Kidney (tissue), 14 donors: ENCODE measurements around the gene DPM3. TPM values are rescaled to one million over a fixed set of nuclear protein-coding genes. Genes with fewer than 3 reads are reported as not detected.

Source experiments
- DNase-seq, 5 donors: peaks; one replicate each; pipeline ENCODE4 v3.0.0-alpha.2; 2013 to 2020
- FAIRE-seq: peaks from 2 replicates; lab custom pipeline; 2012; peaks lifted over from hg19 to GRCh38; lab: Jason Lieb, UNC
- H3K27ac ChIP-seq, 2 donors: one replicate each; pipeline ENCODE4 v1.7.0; 2013; ENCODE audit warnings: low read depth in 2 of 2, low read length in 2 of 2, inconsistent platforms in 1 of 2
- H3K27me3 ChIP-seq: one replicate; pipeline ENCODE4 v1.7.1; 2013; ENCODE audit warnings: low read length, inconsistent platforms; ENCODE audit not compliant: control insufficient read depth, insufficient read depth
- H3K36me3 ChIP-seq, 3 donors: one replicate each; pipeline versions ENCODE4 v1.7.0 to v1.7.1; 2013; ENCODE audit warnings: low read length in 3 of 3, control low read depth in 1 of 3, inconsistent platforms in 1 of 3; ENCODE audit not compliant: insufficient read depth in 3 of 3, control insufficient read depth in 2 of 3
- H3K4me1 ChIP-seq, 3 donors: one replicate each; pipeline versions ENCODE4 v1.7.0 to v1.7.1; 2013; ENCODE audit warnings: low read length in 3 of 3, inconsistent platforms in 1 of 3, low read depth in 1 of 3; ENCODE audit not compliant: control insufficient read depth in 2 of 3, insufficient read depth in 2 of 3
- H3K4me3 ChIP-seq, 3 donors: one replicate each; pipeline versions ENCODE4 v1.7.0 to v1.8.1; 2013; ENCODE audit warnings: low read length in 3 of 3, control low read depth in 1 of 3, inconsistent platforms in 1 of 3
- H3K9ac ChIP-seq, 3 donors: one replicate each; pipeline versions ENCODE4 v1.7.0 to v1.7.1; 2013; ENCODE audit warnings: low read length in 3 of 3, control low read depth in 1 of 3, inconsistent platforms in 1 of 3
- H3K9me3 ChIP-seq, 3 donors: one replicate each; pipeline versions ENCODE4 v1.7.0 to v1.7.1; 2013; ENCODE audit warnings: low read length in 3 of 3, control low read depth in 1 of 3, inconsistent platforms in 1 of 3; ENCODE audit not compliant: control insufficient read depth in 2 of 3, insufficient read depth in 1 of 3
- intact Hi-C: fragments of 100-400 bp; cut with DNase I; formaldehyde crosslinking; loops from one replicate; pipeline ENCODE4 v1.11.1; 2022
- polyA plus RNA-seq: library from polyadenylated mRNA; stranded (reverse); fragments of 350-450 nt; fragmentation: Illumina TruSeq; extraction: RNeasy Lipid Tissue Mini Kit (QIAGEN cat#74804); gene quantifications from one replicate; pipeline ENCODE4 v1.2.3, GENCODE V29; 2014; ENCODE audit warnings: low read depth, low replicate concordance; ENCODE audit not compliant: insufficient read depth
- total RNA-seq: library from RNA; stranded (reverse); fragmentation: NEBNext Ultra II Directional; extraction: Animal tissue kit (Norgen Biotek cat#: 25700); gene quantifications from one replicate; pipeline ENCODE4 v1.2.1, GENCODE V29; 2021
- TF ChIP-seq, protein P1 (sequence below): IDR thresholded peaks from 3 replicates; pipeline ENCODE4 v1.5.1; 2012; ENCODE audit warnings: mild to moderate bottlenecking, moderate library complexity, borderline replicate concordance; ENCODE audit not compliant: insufficient read depth; ENCODE audit errors: extremely low read depth
- donor health status: control.
- donor health status: control.
- donor health status: control.
- donor health status: control.
- donor health status: control.
- donor health status: DM: yes; HTN: yes; CAD: no.
- donor health status: Normal renal cell carcinoma (clear cell type).

DPM3 gene
- total and polyA plus RNA-seq, 2 donors from 2014 or later, result 84.4 to 237 TPM

DNA sequence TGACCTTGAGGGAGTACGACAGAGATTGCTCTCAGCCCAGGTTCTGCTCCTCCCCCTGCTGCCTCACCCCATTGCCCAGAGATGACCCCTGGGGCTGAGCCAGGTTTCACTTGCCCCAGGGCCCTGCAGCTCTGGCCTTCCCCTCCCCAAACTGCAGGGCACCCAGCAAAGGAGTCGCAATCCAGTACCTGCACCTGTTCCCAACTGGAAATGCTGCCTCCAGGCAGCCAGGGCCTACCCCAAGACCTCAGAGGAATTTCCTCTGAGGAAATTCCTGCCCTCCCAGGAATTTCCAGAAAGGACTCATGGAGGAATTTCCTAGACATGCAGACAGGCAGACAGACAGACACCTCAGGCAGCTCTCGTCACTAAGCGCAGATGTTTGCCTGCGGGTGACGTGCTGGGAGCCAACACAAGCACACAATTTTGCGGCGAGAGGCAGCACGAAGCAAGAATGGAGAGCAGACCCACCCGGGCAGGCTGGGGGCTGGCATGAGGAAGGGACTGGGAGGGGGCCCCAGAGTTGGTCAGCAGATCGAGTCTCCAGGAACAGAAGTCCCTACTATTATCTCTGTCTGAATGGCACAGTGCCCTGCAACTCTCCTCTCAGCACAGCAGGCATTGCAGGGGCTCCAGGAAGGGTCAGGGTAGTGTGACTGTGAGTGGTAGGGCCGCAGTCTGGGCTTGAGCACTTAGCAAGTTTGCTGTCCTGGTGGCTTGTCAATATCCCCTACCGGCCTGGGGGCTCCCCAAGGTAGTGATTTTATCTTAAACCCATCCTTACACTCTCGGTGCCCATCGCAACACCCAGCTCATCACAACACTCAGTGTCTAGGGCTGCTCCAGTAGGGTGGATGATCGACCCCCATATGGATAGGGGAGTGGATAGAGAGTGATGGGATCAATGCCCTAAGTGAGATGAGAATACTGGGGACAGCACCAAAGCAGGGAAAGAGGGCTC is 15.5 kb downstream of the DPM3 start:
- TF ChIP-seq, protein P1, sequence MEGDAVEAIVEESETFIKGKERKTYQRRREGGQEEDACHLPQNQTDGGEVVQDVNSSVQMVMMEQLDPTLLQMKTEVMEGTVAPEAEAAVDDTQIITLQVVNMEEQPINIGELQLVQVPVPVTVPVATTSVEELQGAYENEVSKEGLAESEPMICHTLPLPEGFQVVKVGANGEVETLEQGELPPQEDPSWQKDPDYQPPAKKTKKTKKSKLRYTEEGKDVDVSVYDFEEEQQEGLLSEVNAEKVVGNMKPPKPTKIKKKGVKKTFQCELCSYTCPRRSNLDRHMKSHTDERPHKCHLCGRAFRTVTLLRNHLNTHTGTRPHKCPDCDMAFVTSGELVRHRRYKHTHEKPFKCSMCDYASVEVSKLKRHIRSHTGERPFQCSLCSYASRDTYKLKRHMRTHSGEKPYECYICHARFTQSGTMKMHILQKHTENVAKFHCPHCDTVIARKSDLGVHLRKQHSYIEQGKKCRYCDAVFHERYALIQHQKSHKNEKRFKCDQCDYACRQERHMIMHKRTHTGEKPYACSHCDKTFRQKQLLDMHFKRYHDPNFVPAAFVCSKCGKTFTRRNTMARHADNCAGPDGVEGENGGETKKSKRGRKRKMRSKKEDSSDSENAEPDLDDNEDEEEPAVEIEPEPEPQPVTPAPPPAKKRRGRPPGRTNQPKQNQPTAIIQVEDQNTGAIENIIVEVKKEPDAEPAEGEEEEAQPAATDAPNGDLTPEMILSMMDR, result no peak
- no peak overlapping the region for H3K4me3 ChIP-seq
- no peaks in the 10 kb centered on the region for H3K9me3 ChIP-seq
- intact Hi-C loops, result no loop called here
- H3K4me1 ChIP-seq, result peaks cover 0 to 17% (median 13%) of the 10 kb centered on the region in 3 donors
- H3K9ac ChIP-seq, result no peak overlapping the region
- peak overlapping the region in 1 of 2 donors; percentile 85 for H3K27ac ChIP-seq
- DNase-seq (peak in 2 of 5 donors; percentile 22 to 79), FAIRE-seq (no peak)
- no peaks in the 10 kb centered on the region for H3K36me3 ChIP-seq
- no peaks in the 10 kb centered on the region for H3K27me3 ChIP-seq

DNA sequence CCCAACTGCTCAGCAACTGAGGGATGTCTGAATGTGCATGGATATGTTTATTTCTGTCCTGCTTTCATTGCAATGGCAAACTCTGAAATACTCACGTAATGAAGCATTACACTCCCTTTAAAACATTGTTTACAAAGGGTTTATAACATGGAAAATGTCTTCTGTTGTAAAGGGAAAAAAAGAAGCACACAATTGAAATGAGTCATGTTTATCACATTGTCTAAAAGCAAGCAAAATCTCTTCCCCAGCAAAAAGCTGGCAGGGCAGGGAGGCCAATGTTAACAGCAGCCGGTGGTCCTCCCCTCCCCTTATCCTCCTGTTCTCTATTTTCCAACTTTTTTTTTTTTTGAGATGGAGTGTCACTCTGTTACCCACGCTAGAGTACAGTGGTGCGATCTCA is 16.5 kb downstream of the DPM3 start:
- FAIRE-seq (no peak), DNase-seq (no peak)
- no peaks in the 10 kb centered on the region for H3K9me3 ChIP-seq
- TF ChIP-seq, protein P1, result no peak
- H3K27ac ChIP-seq, result no peak overlapping the region
- H3K36me3 ChIP-seq, result no peaks in the 10 kb centered on the region
- H3K4me1 ChIP-seq, result peaks cover 0 to 17% (median 13%) of the 10 kb centered on the region in 3 donors
- no peak overlapping the region for H3K9ac ChIP-seq
- intact Hi-C loops, result no loop called here
- H3K27me3 ChIP-seq, result no peaks in the 10 kb centered on the region
- H3K4me3 ChIP-seq, result no peak overlapping the region

DNA sequence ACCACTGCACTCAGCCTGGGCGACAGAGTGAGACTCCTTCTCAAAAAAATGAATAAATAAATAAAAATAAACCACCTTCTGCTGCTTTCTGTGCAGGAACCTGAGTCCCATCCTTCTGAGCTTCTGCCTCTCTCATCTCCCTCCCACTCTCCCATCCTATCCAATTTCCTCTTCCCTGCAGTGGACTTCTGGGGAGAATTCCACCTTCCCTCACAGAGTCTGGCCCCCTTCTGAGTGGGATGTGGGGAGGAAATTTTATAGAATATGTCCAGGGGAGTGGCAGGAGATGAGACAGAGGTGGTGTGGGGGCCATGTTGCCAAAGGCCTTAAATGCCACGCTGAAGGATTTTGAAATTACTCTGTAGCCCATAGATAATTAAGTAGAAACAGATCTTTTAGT is 18.0 kb downstream of the DPM3 start:
- H3K4me3 ChIP-seq, result no peak overlapping the region
- intact Hi-C loops, result no loop called here
- FAIRE-seq, result no peak

More for the DNA sequence above, 18.0 kb downstream of the DPM3 start:
- no peak overlapping the region for H3K27ac ChIP-seq
- no peaks in the 10 kb centered on the region for H3K36me3 ChIP-seq
- no peaks in the 10 kb centered on the region for H3K27me3 ChIP-seq
- peaks cover 0 to 15% (median 13%) of the 10 kb centered on the region in 3 donors for H3K4me1 ChIP-seq
- H3K9me3 ChIP-seq, result no peaks in the 10 kb centered on the region
- TF ChIP-seq, protein P1, result no peak
- DNase-seq, result no peak
- no peak overlapping the region for H3K9ac ChIP-seq
